ENCODE measurements around the gene KLC1.
A peak's percentile ranks its signal among the peaks of the same experiment; 100 is the strongest.
"Not testable (repeated sequence)": the region's sequence is repeated elsewhere in the genome, so short reads cannot be mapped to it uniquely, and the experiment has no call there.

KLC1 gene

GRCh38 chr14:103628684-103629502, at the start of gene KLC1:
TSS of gene KLC1 (plus strand) at chr14:103629211. CDS start at chr14:103654565, 25,354 bp downstream.
- DNase-seq, result peak; percentile 74

DNA sequence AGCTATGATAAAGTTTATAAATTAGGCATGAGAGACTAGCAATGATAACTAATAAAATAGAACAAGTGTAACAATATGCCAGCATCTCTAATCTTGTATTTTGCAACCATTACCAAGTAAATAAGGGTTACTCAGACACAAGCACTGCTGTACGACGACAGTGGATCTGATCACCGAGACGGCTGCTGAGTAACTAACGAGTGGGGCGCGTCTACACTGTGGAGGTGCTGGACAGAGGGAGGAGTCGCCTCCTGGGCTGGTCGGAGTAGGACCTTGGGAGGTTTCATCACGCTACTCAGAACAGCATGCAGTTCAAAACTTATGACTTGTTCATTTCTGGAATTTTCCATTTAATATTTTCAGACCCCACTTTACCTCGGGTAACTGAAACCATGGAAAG, 47.8 kb upstream of the KLC1 start:
- DNase-seq, result no peak

GRCh38 chr14:103581954-103582703, 46.9 kb upstream of the KLC1 start:
- no peak for DNase-seq

GRCh38 chr14:103584326-103584915, 44.6 kb upstream of the KLC1 start:
- no peak for DNase-seq

- DNase-seq, result no peak
Measured at GRCh38 chr14:103593577-103593976, 35.4 kb upstream of the KLC1 start.

DNA sequence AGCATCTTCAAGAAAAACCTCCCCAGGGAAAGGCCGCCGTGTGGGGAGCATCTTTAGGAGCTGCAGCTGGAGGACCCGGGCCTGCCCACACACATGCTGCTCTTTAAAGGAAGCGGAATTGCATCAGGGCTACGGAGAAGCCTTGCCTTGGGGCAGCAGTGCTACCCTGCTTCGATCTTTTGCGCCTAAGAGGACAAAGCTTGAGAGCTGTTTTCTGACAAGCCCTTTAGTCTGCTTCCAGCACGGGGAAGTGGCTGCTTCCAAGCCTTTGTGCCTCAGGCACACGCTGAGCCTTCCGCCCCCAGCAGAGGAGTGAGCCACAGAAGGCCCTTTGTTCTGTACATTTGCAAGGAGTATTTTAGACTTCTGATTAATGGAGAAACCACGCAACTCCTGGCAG, 34.7 kb upstream of the KLC1 start:
- DNase-seq, result peak; percentile 85

- DNase-seq, result no peak
Measured at GRCh38 chr14:103597623-103598377, 31.2 kb upstream of the KLC1 start.

- no peak for DNase-seq
Measured at GRCh38 chr14:103600503-103600902, 28.5 kb upstream of the KLC1 start.

- no peak for DNase-seq
Measured at GRCh38 chr14:103604620-103605019, 24.4 kb upstream of the KLC1 start.

- DNase-seq, result peak; percentile 78
Measured at GRCh38 chr14:103606963-103607668, 21.9 kb upstream of the KLC1 start.

DNA sequence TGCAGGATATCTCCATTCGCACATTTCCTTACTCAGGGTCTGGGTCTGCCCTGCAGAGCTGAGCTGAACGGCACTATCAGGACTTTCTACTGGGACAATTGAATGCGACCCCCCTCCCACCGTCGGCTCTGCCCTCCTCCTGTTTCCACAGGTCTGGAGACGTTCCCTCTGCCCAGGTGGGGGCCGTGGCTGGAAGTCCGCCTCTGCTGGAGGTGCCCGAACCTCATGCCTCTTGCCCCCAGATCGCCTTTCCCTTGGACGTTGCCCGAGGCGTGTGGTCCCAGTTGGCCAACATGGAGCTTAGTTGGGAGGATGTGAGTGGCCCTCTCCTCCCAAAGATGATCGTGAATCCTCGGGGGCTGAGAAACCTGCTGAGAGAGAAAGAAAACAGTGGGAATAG, 21.2 kb upstream of the KLC1 start:
- DNase-seq, result no peak

GRCh38 chr14:103609081-103609480, 19.9 kb upstream of the KLC1 start:
- DNase-seq, result not testable (repeated sequence)

DNA sequence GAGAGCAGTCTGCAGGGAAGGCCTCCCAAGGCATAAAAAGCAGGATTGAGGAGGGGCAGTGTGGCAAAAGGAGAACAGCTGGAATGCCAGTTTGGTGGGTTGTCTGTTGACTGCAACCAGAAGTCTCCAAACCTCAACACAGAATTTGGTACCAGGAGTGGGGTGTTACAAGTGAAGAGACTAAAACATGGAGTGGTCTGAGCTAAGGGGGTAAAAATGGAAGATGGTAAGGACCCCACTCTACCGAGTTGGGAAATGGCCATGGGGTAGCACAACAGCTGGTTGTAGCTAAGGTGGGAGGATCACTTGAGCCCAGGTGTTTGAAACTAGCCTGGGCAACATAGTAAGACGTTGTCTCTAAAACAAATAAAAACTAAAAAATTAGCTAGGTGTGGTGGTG, 17.8 kb upstream of the KLC1 start:
- DNase-seq, result no peak

DNA sequence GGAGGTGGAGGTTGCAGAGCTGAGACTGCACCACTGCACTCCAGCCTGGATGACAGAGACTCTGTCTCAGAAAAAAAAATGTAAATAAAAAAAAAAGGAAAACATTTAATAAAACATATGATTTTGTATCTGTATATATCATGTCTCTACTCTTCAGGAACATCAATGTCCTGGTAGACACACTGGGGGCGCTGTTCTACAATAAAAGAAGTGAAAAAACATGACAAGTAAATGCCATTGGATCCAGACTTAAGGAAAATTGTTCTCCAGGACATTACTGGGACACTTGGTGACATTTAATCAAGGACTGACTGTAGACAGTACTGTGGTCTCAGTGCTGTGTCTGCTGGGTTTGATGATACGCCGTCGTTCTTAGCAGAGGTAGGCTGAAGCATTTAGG, 15.5 kb upstream of the KLC1 start:
- DNase-seq, result no peak

DNA sequence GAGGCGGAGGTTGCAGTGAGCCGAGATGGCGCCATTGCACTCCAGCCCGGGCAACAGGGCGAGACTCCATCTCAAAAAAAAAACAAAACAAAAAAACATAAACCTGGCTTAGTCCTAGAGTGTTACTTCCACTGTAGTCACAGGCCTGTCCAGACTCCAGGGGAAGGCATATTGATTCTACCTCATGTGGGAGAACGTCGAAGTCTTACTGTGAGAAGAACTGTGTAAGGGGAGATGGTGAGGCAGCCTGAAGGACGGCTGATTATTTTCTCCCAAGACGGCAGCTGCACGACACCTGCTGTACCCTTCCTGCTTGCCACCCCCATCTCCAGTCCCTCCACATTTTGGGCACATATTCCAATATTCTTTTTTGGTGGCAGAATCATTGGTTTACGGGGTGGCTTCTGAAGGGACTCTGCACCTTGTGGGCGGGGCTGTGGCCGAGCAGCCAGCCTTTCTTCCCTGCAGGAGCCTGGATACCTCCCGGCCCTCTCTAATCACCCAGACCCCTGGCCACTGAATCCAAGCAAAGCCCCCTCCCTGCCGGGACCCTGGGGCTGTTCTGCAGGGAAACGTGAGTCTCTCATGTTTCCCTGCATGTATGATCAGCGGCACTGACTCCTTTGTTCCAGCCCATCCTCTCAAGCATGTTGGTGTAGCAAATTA, 12.2 kb upstream of the KLC1 start:
- DNase-seq, result no peak

GRCh38 chr14:103619057-103619456, 10.0 kb upstream of the KLC1 start:
- no peak for DNase-seq

- no peak for DNase-seq
Measured at GRCh38 chr14:103621860-103622259, 7.2 kb upstream of the KLC1 start.

GRCh38 chr14:103623308-103623707, 5.7 kb upstream of the KLC1 start:
- DNase-seq, result no peak

GRCh38 chr14:103623883-103624482, 5.0 kb upstream of the KLC1 start:
- DNase-seq, result no peak

GRCh38 chr14:103624860-103625259, 4.2 kb upstream of the KLC1 start:
- no peak for DNase-seq

GRCh38 chr14:103625356-103626095, 3.5 kb upstream of the KLC1 start:
- DNase-seq, result no peak
